HepG2 (cell line): ENCODE results near the gene METTL22. TPM values are rescaled to one million over a fixed set of nuclear protein-coding genes. Genes with fewer than 3 reads are reported as not detected.

ENCODE experiments used
- CEBPG ChIP-seq: IDR thresholded peaks from 2 replicates; pipeline ENCODE4 v1.6.1; 2016
- CREB1 ChIP-seq, 2 experiments: fragments of 450-650 bp in 1 of 2; IDR thresholded peaks; 2 replicates each; pipeline ENCODE4 v1.6.1; 2016 to 2017; ENCODE audit warnings: control low read depth in 1 of 2, mild to moderate bottlenecking in 1 of 2, missing compliant biosample characterization in 1 of 2, missing genetic modification characterization in 1 of 2
- EZH2 ChIP-seq: conservative IDR thresholded peaks from 2 replicates; pipeline ENCODE4 v1.6.1; 2012; ENCODE audit warnings: mild to moderate bottlenecking, low read depth, low read length, moderate library complexity
- FOXO1 ChIP-seq: sonication (generic); formaldehyde crosslinking; IDR thresholded peaks from 2 replicates; pipeline ENCODE4 v1.4.0; 2020; ENCODE audit warnings: missing genetic modification reagents
- GFI1 ChIP-seq: sonication (generic); formaldehyde crosslinking; IDR thresholded peaks from 2 replicates; pipeline ENCODE4 v1.5.0; 2020; ENCODE audit warnings: missing genetic modification reagents, mild to moderate bottlenecking, borderline replicate concordance
- GTF2F1 ChIP-seq: fragments of 150-350 bp; IDR thresholded peaks from 2 replicates; pipeline ENCODE4 v1.6.1; 2014; ENCODE audit warnings: low read length
- POLR2AphosphoS2 ChIP-seq: IDR thresholded peaks from 2 replicates; pipeline ENCODE4 v1.6.1; 2011; ENCODE audit warnings: low read depth, low read length, improper control_type of control experiment
- PRPF4 ChIP-seq: fragments of 200-400 bp; formaldehyde crosslinking; IDR thresholded peaks from 2 replicates; pipeline ENCODE4 v1.6.1; 2016; ENCODE audit warnings: low read length, low read depth; ENCODE audit not compliant: poor library complexity, severe bottlenecking
- RARG ChIP-seq: sonication (generic); formaldehyde crosslinking; IDR thresholded peaks from 2 replicates; pipeline ENCODE4 v1.4.0; 2020; ENCODE audit warnings: low read depth, mild to moderate bottlenecking, missing genetic modification reagents
- SAP130 ChIP-seq: IDR thresholded peaks from 2 replicates; pipeline ENCODE4 v1.6.1; 2016; ENCODE audit warnings: low read depth
- SIN3B ChIP-seq: fragments of 150-350 bp; IDR thresholded peaks from 2 replicates; pipeline ENCODE4 v1.6.1; 2014; ENCODE audit warnings: low read length
- TBX2 ChIP-seq: sonication (generic); formaldehyde crosslinking; IDR thresholded peaks from 2 replicates; pipeline ENCODE4 v1.5.0; 2020; ENCODE audit warnings: missing genetic modification reagents, mild to moderate bottlenecking, borderline replicate concordance
- ZFP37 ChIP-seq: sonication (generic); formaldehyde crosslinking; IDR thresholded peaks from 2 replicates; pipeline ENCODE4 v1.4.0; 2020; ENCODE audit warnings: missing genetic modification reagents, borderline replicate concordance
- ZNF33B ChIP-seq: sonication (generic); formaldehyde crosslinking; IDR thresholded peaks from 2 replicates; pipeline ENCODE4 v1.5.1; 2020; ENCODE audit warnings: mild to moderate bottlenecking, missing genetic modification reagents
- ZNF567 ChIP-seq: sonication (generic); formaldehyde crosslinking; IDR thresholded peaks from 2 replicates; pipeline ENCODE4 v1.8.1; 2023; ENCODE audit warnings: mild to moderate bottlenecking, missing genetic modification reagents, borderline replicate concordance
- ZNF569 ChIP-seq: sonication (generic); formaldehyde crosslinking; IDR thresholded peaks from 2 replicates; pipeline ENCODE4 v1.5.0; 2020; ENCODE audit warnings: mild to moderate bottlenecking, missing genetic modification reagents, moderate library complexity, borderline replicate concordance
- ZNF761 ChIP-seq: sonication (generic); formaldehyde crosslinking; conservative IDR thresholded peaks from 2 replicates; pipeline ENCODE4 v1.4.0; 2020; ENCODE audit warnings: mild to moderate bottlenecking, missing genetic modification reagents
- polyA plus RNA-seq, 8 experiments: library from polyadenylated mRNA; depleted of rRNA in 3 of 8; stranded (reverse) in 7 of 8; unstranded in 1 of 8; fragments of >200 nt; fragmentation: Illumina TruSeq in 4 of 8; extraction: Trizol in 4 of 8; gene quantifications; 2 replicates each; pipeline versions ENCODE4 v1.2.1 to v1.2.3, GENCODE V29; 2011 to 2016; ENCODE audit warnings: low read depth in 4 of 8, missing spikeins in 1 of 8, mixed read lengths in 1 of 8; ENCODE audit not compliant: insufficient read depth in 1 of 8
- total RNA-seq, 5 experiments: library from RNA; depleted of rRNA; stranded (reverse); fragments of >200 nt; fragmentation: Illumina TruSeq; extraction: Trizol; gene quantifications; 2 replicates each; pipeline ENCODE4 v1.2.3, GENCODE V29; 2016; ENCODE audit warnings: low read depth in 1 of 5
- TF ChIP-seq, protein P1 (sequence below): sonication (generic); formaldehyde crosslinking; IDR thresholded peaks from 2 replicates; pipeline ENCODE4 v1.9.0; 2021; ENCODE audit warnings: missing genetic modification reagents, borderline replicate concordance
- TF ChIP-seq, protein P2 (sequence below): sonication (generic); formaldehyde crosslinking; IDR thresholded peaks from 2 replicates; pipeline ENCODE4 v1.9.0; 2022; ENCODE audit warnings: missing genetic modification reagents, mild to moderate bottlenecking, borderline replicate concordance
- TF ChIP-seq, protein P3 (sequence below): sonication (generic); formaldehyde crosslinking; conservative IDR thresholded peaks from 2 replicates; pipeline ENCODE4 v1.4.0; 2020; ENCODE audit warnings: mild to moderate bottlenecking, missing genetic modification reagents, moderate library complexity

The METTL22 gene
- total and polyA plus RNA-seq, 2 of the 13 experiments (the other 11 are each of a cell fraction or from before 2014, with no cell fraction given) = 36.2 to 94.8 TPM

DNA sequence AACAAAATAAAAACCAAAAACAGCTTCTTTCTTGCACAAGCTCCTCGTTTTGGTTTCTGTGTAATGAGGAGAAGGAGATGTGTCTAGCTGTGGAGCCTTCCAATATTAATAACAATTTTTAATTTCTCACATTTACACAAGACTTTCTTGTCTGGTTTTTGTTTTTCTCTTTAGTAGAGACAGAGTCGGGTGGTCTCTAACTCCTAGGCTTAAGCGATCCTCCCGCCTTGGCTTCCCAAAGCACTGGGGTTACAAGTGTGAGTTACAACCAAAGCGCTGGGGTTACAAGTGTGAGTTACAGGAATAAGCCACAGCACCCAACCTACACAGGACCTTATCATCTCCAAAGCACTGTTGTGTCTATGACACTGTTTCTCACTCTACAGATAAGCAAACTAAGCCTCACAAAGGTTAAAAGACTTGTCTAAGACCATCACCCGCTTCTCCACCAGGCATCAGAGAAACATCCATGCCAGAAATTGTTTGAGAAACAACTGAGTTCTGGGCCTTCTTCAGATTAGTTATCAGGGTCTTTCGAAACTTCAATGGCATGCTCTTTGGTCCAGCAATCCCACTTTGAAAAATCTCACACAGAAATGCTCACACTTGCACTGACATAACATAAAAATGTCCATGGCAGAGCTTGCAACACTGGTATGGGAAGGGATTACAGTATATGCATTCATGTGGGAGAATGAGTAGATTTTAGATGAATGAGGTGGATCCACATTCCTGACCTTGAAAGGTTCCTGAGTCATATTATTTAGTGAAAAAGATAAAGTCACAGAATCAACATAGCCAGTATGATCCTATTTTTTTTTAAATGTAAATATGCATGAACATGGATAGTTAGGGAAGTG lies 56.8 kb downstream of the METTL22 start (continued):
- TF ChIP-seq, protein P1, sequence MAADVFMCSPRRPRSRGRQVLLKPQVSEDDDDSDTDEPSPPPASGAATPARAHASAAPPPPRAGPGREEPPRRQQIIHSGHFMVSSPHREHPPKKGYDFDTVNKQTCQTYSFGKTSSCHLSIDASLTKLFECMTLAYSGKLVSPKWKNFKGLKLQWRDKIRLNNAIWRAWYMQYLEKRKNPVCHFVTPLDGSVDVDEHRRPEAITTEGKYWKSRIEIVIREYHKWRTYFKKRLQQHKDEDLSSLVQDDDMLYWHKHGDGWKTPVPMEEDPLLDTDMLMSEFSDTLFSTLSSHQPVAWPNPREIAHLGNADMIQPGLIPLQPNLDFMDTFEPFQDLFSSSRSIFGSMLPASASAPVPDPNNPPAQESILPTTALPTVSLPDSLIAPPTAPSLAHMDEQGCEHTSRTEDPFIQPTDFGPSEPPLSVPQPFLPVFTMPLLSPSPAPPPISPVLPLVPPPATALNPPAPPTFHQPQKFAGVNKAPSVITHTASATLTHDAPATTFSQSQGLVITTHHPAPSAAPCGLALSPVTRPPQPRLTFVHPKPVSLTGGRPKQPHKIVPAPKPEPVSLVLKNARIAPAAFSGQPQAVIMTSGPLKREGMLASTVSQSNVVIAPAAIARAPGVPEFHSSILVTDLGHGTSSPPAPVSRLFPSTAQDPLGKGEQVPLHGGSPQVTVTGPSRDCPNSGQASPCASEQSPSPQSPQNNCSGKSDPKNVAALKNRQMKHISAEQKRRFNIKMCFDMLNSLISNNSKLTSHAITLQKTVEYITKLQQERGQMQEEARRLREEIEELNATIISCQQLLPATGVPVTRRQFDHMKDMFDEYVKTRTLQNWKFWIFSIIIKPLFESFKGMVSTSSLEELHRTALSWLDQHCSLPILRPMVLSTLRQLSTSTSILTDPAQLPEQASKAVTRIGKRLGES (CRISPR knock-in tag) = no peak
- TF ChIP-seq GFI1 = peak; percentile 83
- TF ChIP-seq FOXO1 = peak; percentile 62; the same call in 1 of the 2 replicates
- TF ChIP-seq ZNF761 = peak; percentile 79; the same call in 1 of the 2 replicates
- TF ChIP-seq POLR2AphosphoS2 = peak; percentile 92; the same call in 1 of the 2 replicates
- TF ChIP-seq ZNF569 (CRISPR knock-in tag) = no peak
- TF ChIP-seq PRPF4 = no peak
- peak; percentile 97 for TF ChIP-seq SAP130 (CRISPR knock-in tag)
- TF ChIP-seq, protein P2, sequence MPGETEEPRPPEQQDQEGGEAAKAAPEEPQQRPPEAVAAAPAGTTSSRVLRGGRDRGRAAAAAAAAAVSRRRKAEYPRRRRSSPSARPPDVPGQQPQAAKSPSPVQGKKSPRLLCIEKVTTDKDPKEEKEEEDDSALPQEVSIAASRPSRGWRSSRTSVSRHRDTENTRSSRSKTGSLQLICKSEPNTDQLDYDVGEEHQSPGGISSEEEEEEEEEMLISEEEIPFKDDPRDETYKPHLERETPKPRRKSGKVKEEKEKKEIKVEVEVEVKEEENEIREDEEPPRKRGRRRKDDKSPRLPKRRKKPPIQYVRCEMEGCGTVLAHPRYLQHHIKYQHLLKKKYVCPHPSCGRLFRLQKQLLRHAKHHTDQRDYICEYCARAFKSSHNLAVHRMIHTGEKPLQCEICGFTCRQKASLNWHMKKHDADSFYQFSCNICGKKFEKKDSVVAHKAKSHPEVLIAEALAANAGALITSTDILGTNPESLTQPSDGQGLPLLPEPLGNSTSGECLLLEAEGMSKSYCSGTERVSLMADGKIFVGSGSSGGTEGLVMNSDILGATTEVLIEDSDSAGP (CRISPR knock-in tag) = no peak
- peak; percentile 96 for TF ChIP-seq CEBPG
- TF ChIP-seq, protein P3, sequence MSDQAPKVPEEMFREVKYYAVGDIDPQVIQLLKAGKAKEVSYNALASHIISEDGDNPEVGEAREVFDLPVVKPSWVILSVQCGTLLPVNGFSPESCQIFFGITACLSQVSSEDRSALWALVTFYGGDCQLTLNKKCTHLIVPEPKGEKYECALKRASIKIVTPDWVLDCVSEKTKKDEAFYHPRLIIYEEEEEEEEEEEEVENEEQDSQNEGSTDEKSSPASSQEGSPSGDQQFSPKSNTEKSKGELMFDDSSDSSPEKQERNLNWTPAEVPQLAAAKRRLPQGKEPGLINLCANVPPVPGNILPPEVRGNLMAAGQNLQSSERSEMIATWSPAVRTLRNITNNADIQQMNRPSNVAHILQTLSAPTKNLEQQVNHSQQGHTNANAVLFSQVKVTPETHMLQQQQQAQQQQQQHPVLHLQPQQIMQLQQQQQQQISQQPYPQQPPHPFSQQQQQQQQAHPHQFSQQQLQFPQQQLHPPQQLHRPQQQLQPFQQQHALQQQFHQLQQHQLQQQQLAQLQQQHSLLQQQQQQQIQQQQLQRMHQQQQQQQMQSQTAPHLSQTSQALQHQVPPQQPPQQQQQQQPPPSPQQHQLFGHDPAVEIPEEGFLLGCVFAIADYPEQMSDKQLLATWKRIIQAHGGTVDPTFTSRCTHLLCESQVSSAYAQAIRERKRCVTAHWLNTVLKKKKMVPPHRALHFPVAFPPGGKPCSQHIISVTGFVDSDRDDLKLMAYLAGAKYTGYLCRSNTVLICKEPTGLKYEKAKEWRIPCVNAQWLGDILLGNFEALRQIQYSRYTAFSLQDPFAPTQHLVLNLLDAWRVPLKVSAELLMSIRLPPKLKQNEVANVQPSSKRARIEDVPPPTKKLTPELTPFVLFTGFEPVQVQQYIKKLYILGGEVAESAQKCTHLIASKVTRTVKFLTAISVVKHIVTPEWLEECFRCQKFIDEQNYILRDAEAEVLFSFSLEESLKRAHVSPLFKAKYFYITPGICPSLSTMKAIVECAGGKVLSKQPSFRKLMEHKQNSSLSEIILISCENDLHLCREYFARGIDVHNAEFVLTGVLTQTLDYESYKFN (CRISPR knock-in tag) = peak; percentile 77
- peak; percentile 64; the same call in 1 of the 2 replicates for TF ChIP-seq ZFP37 (CRISPR knock-in tag)
- TF ChIP-seq ZNF33B (CRISPR knock-in tag) = 0 out of 2 replicates have a peak, but pooled peaks have one; percentile 35
- peak; percentile 48 for TF ChIP-seq CREB1 (IDR thresholded peaks at IDR 0.05)
- TF ChIP-seq CREB1 (CRISPR knock-in tag; IDR thresholded peaks at IDR 0.05) = peak; percentile 81
- no peak for TF ChIP-seq EZH2
- no peak for TF ChIP-seq RARG (CRISPR knock-in tag)
- TF ChIP-seq ZNF567 (CRISPR knock-in tag) = no peak
- no peak for TF ChIP-seq GTF2F1
- peak; percentile 34; the same call in 1 of the 2 replicates for TF ChIP-seq SIN3B
- peak; percentile 92 for TF ChIP-seq TBX2 (CRISPR knock-in tag)
